ENCODE results near the gene RBM45. TPM values are rescaled to one million over a fixed set of nuclear protein-coding genes. Genes with fewer than 3 reads are reported as not detected.

RBM45 gene
- total and polyA plus RNA-seq, 2 experiments from 2014 or later = 4.3 to 12.7 TPM

DNA sequence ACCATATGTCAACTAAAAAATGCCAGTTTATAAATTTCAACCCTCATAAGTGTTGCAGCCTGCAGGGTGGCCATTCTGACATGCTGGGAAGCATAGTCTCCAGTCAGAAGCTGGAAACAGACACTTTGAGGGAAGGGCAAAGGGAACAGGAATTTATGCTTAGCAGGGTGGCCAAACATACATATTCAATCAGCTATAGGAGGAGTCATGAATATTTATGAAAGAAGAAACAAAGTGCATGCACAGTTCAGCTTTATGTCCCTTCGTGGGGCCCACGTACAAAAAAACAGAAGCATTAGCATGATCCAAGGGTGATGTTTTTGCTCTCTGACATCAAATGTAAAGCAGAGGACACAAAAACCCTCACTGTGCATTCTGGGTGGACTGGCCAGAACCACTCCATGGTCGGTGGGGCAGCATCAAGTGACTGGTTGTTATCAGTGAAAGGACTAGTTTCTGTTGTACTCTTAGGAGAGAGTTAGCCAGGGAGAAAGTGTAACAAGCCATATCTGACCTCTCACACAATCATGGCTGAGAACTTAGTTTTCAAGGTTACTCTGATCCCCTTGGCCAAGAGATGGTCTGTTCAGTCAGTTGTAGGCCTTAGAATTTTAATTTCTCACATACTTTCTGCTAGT lies 29.7 kb upstream of the RBM45 start:
- no peak for DNase-seq (ENCODE audit: low spot score)
- TF ChIP-seq EZH2 (IDR thresholded peaks at IDR 0.05; ENCODE audit: borderline replicate concordance) (no peak), EZH2phosphoT487 (IDR thresholded peaks at IDR 0.05; ENCODE audit: low read depth, severe bottlenecking, unreplicated experiment) (no peak)
- TF ChIP-seq, protein P1, sequence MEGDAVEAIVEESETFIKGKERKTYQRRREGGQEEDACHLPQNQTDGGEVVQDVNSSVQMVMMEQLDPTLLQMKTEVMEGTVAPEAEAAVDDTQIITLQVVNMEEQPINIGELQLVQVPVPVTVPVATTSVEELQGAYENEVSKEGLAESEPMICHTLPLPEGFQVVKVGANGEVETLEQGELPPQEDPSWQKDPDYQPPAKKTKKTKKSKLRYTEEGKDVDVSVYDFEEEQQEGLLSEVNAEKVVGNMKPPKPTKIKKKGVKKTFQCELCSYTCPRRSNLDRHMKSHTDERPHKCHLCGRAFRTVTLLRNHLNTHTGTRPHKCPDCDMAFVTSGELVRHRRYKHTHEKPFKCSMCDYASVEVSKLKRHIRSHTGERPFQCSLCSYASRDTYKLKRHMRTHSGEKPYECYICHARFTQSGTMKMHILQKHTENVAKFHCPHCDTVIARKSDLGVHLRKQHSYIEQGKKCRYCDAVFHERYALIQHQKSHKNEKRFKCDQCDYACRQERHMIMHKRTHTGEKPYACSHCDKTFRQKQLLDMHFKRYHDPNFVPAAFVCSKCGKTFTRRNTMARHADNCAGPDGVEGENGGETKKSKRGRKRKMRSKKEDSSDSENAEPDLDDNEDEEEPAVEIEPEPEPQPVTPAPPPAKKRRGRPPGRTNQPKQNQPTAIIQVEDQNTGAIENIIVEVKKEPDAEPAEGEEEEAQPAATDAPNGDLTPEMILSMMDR (IDR thresholded peaks at IDR 0.05; ENCODE audit: poor library complexity) = no peak
- Histone ChIP-seq H3K36me3 (replicated peaks; ENCODE audit: insufficient read depth, low read depth) (no peaks in the 10 kb centered on the region), H3K9me2 (replicated peaks; ENCODE audit: insufficient read depth) (no peaks in the 10 kb centered on the region), H3K9me3 (ENCODE audit: low read depth) (no peaks in the 10 kb centered on the region), H3K79me2 (no peaks in the 10 kb centered on the region), H3K4me3 (no peak overlapping the region), H3K4me1 (ENCODE audit: insufficient read depth) (no peaks in the 10 kb centered on the region), H3K27ac (no peak overlapping the region), H3K4me2 (no peak overlapping the region), H4K20me1 (ENCODE audit: insufficient read depth, poor library complexity, severe bottlenecking) (no peaks in the 10 kb centered on the region), H3K27me3 (no peaks in the 10 kb centered on the region), H2AFZ (no peak overlapping the region)
- 84% methylated on average over 3 of the region's 3 CpGs for WGBS (ENCODE audit: low lambda C conversion rate, missing lambda C conversion rate)

DNA sequence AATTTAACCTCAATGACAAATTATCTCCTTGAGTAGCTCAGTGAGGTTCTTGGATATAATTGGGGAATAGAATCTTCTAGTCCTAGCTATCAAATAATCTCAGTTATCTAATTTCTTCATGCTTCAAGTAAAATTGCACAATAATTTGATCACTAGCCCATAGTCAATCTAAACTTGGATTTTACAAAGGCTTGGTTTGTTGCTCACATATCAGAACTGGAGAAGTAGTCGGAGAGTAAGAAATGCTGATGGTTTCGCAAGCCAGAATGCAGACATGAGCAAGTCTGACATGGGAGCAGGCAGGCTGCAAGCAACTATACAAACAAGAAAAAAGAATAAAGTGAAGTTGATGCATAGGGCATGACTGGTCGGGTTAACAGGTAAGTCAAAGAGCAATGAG lies 28.0 kb upstream of the RBM45 start:
- WGBS (ENCODE audit: low lambda C conversion rate, missing lambda C conversion rate) = 79% methylated on average over 3 of the region's 3 CpGs
- no peak overlapping the region for H3K27ac ChIP-seq

DNA sequence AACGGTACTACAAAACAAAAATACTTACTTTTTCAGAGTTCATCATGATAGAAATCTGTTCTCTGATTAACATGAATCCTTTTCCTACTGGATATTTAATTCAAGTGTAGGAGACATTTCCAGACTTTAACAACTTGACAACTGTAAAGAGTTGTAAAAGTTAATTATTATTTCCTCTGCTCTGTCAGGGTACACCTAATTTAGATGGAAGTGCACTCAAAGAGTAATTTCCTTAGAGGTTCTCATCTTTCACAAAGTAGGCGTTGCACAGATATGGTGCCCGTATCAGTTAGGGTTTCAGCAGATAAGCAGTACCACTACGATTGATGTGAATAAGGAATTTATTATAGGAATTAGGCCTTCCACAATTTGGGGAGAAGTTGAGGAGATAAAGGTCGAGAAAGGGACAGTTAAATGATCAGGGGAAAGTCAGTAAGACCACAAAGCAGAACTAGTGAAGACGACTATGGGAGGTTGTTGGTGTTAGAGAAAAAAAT lies 23.4 kb upstream of the RBM45 start:
- TF ChIP-seq EZH2phosphoT487 (IDR thresholded peaks at IDR 0.05; ENCODE audit: low read depth, severe bottlenecking, unreplicated experiment) = no peak
- H3K4me3 ChIP-seq = no peak overlapping the region
- WGBS (ENCODE audit: low lambda C conversion rate, missing lambda C conversion rate) = 41% methylated on average over 6 of the region's 6 CpGs
- H3K9me3 ChIP-seq (ENCODE audit: low read depth) = no peaks in the 10 kb centered on the region
- H3K9me2 ChIP-seq (replicated peaks; ENCODE audit: insufficient read depth) = no peaks in the 10 kb centered on the region
- H2AFZ ChIP-seq = no peak overlapping the region
- H3K4me1 ChIP-seq (ENCODE audit: insufficient read depth) = no peaks in the 10 kb centered on the region
- no peaks in the 10 kb centered on the region for H4K20me1 ChIP-seq (ENCODE audit: insufficient read depth, poor library complexity, severe bottlenecking)
- DNase-seq (ENCODE audit: low spot score) = no peak
- H3K27ac ChIP-seq = no peak overlapping the region
- no peaks in the 10 kb centered on the region for H3K79me2 ChIP-seq
- H3K27me3 ChIP-seq = no peaks in the 10 kb centered on the region
- H3K4me2 ChIP-seq = no peak overlapping the region
- no peaks in the 10 kb centered on the region for H3K36me3 ChIP-seq (replicated peaks; ENCODE audit: insufficient read depth, low read depth)

More for the DNA sequence above, 28.0 kb upstream of the RBM45 start:
- Histone ChIP-seq H3K4me2 (no peak overlapping the region), H3K79me2 (no peaks in the 10 kb centered on the region), H4K20me1 (ENCODE audit: insufficient read depth, poor library complexity, severe bottlenecking) (no peaks in the 10 kb centered on the region), H3K9me2 (replicated peaks; ENCODE audit: insufficient read depth) (no peaks in the 10 kb centered on the region), H2AFZ (no peak overlapping the region), H3K27me3 (no peaks in the 10 kb centered on the region), H3K9me3 (ENCODE audit: low read depth) (no peaks in the 10 kb centered on the region), H3K36me3 (replicated peaks; ENCODE audit: insufficient read depth, low read depth) (no peaks in the 10 kb centered on the region), H3K4me1 (ENCODE audit: insufficient read depth) (no peaks in the 10 kb centered on the region), H3K4me3 (no peak overlapping the region)
- no peak for DNase-seq (ENCODE audit: low spot score)
- TF ChIP-seq EZH2 (IDR thresholded peaks at IDR 0.05; ENCODE audit: borderline replicate concordance) (no peak), EZH2phosphoT487 (IDR thresholded peaks at IDR 0.05; ENCODE audit: low read depth, severe bottlenecking, unreplicated experiment) (no peak)
- TF ChIP-seq, protein P1 (IDR thresholded peaks at IDR 0.05; ENCODE audit: poor library complexity) = no peak

DNA sequence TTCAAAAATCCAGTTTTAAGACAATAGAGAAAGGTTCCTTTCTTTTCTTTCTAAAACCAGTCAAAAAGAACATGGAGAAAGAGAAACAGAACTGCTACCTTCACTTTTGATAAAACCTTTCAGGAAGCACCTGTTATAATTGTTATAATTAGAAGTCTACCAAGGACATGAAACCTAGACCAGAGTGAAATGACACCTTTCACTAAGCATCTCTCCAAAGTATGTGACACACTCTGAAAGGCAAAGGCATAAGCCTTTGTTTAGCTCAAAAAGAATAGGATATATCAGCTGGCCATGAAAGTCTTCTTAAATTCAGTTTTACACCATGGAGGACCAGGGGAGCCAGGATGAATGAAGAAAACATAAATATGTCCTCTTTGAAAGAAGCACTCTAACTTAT lies 18.8 kb upstream of the RBM45 start:
- no peak overlapping the region for H2AFZ ChIP-seq
- H3K27ac ChIP-seq = no peak overlapping the region
- H3K36me3 ChIP-seq (replicated peaks; ENCODE audit: insufficient read depth, low read depth) = no peaks in the 10 kb centered on the region
- H3K79me2 ChIP-seq = no peaks in the 10 kb centered on the region
- H4K20me1 ChIP-seq (ENCODE audit: insufficient read depth, poor library complexity, severe bottlenecking) = no peaks in the 10 kb centered on the region
- no peaks in the 10 kb centered on the region for H3K9me3 ChIP-seq (ENCODE audit: low read depth)
- TF ChIP-seq EZH2 (IDR thresholded peaks at IDR 0.05; ENCODE audit: borderline replicate concordance) (no peak), EZH2phosphoT487 (IDR thresholded peaks at IDR 0.05; ENCODE audit: low read depth, severe bottlenecking, unreplicated experiment) (no peak)
- TF ChIP-seq, protein P1 (IDR thresholded peaks at IDR 0.05; ENCODE audit: poor library complexity) = no peak
- H3K27me3 ChIP-seq = no peaks in the 10 kb centered on the region
- no peaks in the 10 kb centered on the region for H3K4me1 ChIP-seq (ENCODE audit: insufficient read depth)
- no peaks in the 10 kb centered on the region for H3K9me2 ChIP-seq (replicated peaks; ENCODE audit: insufficient read depth)
- H3K4me2 ChIP-seq = no peak overlapping the region
- no peak for DNase-seq (ENCODE audit: low spot score)
- no peak overlapping the region for H3K4me3 ChIP-seq

All from hepatocyte (in vitro differentiated cells).